Breast epithelium (tissue), 3 donors: ENCODE measurements around the gene PRKD1.

Source experiments
- POLR2A ChIP-seq: fragments of 450-650 bp; IDR thresholded peaks from one replicate; pipeline ENCODE4 v1.6.1; 2016; ENCODE audit warnings: antibody characterized with exemption, mild to moderate bottlenecking, moderate library complexity
- POLR2AphosphoS5 ChIP-seq, 3 donors: sonication (generic); formaldehyde crosslinking; IDR thresholded peaks; one replicate each; pipeline ENCODE4 v1.6.1; 2017; ENCODE audit warnings: antibody characterized with exemption in 3 of 3
- TF ChIP-seq, protein P1 (sequence below), 3 donors: fragments of 450-650 bp; IDR thresholded peaks; one replicate each; pipeline ENCODE4 v1.5.1; 2016 to 2017; ENCODE audit warnings: antibody characterized with exemption in 3 of 3, mild to moderate bottlenecking in 3 of 3, moderate library complexity in 3 of 3

DNA sequence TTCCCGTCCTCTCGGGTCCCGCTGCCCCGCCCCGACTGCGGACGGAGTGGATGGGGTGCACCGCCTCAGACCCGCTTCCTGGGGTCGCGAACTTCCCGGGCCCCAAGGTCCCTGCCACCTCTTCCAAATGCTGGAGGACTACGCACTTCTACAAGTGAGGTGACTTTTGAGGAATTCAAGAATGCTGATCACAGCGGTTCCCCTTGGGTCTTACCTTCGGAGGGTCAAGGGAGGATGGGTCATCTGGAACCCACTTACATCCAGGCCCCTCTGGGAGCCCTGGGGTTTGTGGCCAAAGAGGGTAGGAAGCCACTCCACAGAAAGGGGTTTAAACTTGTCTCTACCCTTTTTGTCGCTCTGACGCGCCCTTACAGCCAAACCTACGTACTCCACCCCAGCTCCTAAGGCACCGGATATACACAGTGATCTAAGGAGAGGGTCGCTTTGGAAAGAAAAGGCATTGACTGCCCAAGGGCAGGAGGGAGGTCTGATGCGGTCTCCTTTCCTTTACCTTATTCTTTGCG, 532 bp upstream of the PRKD1 start:
- TF ChIP-seq, protein P1, sequence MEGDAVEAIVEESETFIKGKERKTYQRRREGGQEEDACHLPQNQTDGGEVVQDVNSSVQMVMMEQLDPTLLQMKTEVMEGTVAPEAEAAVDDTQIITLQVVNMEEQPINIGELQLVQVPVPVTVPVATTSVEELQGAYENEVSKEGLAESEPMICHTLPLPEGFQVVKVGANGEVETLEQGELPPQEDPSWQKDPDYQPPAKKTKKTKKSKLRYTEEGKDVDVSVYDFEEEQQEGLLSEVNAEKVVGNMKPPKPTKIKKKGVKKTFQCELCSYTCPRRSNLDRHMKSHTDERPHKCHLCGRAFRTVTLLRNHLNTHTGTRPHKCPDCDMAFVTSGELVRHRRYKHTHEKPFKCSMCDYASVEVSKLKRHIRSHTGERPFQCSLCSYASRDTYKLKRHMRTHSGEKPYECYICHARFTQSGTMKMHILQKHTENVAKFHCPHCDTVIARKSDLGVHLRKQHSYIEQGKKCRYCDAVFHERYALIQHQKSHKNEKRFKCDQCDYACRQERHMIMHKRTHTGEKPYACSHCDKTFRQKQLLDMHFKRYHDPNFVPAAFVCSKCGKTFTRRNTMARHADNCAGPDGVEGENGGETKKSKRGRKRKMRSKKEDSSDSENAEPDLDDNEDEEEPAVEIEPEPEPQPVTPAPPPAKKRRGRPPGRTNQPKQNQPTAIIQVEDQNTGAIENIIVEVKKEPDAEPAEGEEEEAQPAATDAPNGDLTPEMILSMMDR (IDR thresholded peaks at IDR 0.05) = no peak
- TF ChIP-seq POLR2A (no peak), POLR2AphosphoS5 (IDR thresholded peaks at IDR 0.05) (no peak)
